Muscle layer of duodenum (tissue), 2 donors: ENCODE data around the gene DMRTC2.
A peak's percentile ranks its signal among the peaks of the same experiment; 100 is the strongest.

Experiments used
- H3K27ac ChIP-seq: one replicate; pipeline ENCODE4 v1.7.0; 2013; ENCODE audit warnings: mild to moderate bottlenecking, low read length
- H3K27me3 ChIP-seq: one replicate; pipeline ENCODE4 v1.7.0; 2013; ENCODE audit warnings: low read depth, mild to moderate bottlenecking, control low read depth, low read length
- H3K36me3 ChIP-seq, 2 donors: one replicate each; pipeline ENCODE4 v1.7.0; 2013; ENCODE audit warnings: low read length in 2 of 2, control low read depth in 1 of 2, mild to moderate bottlenecking in 1 of 2; ENCODE audit not compliant: insufficient read depth in 2 of 2, control insufficient read depth in 1 of 2
- H3K4me1 ChIP-seq, 2 donors: one replicate each; pipeline ENCODE4 v1.7.0; 2013; ENCODE audit warnings: low read length in 2 of 2, mild to moderate bottlenecking in 2 of 2, control low read depth in 1 of 2, moderate library complexity in 1 of 2; ENCODE audit not compliant: insufficient read depth in 2 of 2, control insufficient read depth in 1 of 2
- H3K4me3 ChIP-seq, 2 donors: one replicate each; pipeline ENCODE4 v1.7.0; 2013; ENCODE audit warnings: low read length in 2 of 2, low read depth in 1 of 2, mild to moderate bottlenecking in 1 of 2
- H3K9me3 ChIP-seq, 2 donors: one replicate each; pipeline ENCODE4 v1.7.0; 2013; ENCODE audit warnings: low read length in 2 of 2, control low read depth in 1 of 2, mild to moderate bottlenecking in 1 of 2; ENCODE audit not compliant: control insufficient read depth in 1 of 2
- donor health status: healthy.

The DMRTC2 gene

DNA sequence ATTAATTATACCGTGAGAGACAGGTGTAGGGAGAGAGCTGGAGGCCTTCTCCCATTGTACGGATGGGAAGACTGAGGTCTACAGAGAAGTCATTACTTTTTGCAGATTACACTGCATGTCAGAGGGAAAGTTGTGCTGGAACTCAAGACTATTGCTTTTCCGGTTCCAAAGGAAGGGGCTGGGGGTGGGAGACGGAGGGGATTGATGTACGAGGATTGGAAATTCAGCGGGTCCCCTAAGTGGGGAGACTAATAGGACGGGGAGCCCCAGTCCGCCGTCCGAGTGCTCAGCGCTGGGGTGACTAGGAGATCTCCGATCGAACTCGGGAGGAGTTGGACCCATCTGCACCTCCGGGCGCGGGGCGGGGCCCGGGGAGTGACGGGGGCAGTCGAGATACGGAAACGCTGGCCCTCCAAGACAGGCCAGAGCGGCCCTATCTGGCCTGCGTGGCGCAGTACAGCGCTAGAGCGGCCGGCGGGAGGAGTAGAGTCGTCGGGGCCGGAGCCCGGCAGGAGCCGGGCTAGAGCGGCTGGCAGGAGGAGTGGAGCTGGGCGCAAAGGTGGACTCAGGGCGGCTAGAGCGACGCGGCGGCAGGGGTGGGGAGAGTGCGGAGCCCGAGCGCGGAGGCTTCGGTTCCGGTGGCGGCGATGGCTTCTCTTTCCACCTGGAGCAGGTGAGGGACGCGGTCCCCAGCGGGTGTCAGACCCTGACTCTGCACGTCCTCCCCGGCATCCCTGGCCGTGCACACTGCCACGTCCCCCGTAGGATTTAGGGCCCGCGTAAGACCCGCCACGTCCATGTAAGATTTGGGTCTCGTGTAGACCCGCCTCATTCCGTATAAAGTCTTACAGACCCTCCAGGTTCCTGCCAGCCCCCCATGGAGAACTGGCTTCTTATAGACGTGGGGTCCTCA lies 39.2 kb downstream of the DMRTC2 start:
- H3K27me3 ChIP-seq: no peaks in the 10 kb centered on the region
- peak overlapping the region; percentile 96 to 99 for H3K4me3 ChIP-seq
- H3K27ac ChIP-seq: peak overlapping the region; percentile 77
- H3K4me1 ChIP-seq: peaks cover 7 to 28% of the 10 kb centered on the region in 2 donors
- H3K36me3 ChIP-seq: peaks cover under 1 to 15% of the 10 kb centered on the region in 2 donors
- no peaks in the 10 kb centered on the region for H3K9me3 ChIP-seq

DNA sequence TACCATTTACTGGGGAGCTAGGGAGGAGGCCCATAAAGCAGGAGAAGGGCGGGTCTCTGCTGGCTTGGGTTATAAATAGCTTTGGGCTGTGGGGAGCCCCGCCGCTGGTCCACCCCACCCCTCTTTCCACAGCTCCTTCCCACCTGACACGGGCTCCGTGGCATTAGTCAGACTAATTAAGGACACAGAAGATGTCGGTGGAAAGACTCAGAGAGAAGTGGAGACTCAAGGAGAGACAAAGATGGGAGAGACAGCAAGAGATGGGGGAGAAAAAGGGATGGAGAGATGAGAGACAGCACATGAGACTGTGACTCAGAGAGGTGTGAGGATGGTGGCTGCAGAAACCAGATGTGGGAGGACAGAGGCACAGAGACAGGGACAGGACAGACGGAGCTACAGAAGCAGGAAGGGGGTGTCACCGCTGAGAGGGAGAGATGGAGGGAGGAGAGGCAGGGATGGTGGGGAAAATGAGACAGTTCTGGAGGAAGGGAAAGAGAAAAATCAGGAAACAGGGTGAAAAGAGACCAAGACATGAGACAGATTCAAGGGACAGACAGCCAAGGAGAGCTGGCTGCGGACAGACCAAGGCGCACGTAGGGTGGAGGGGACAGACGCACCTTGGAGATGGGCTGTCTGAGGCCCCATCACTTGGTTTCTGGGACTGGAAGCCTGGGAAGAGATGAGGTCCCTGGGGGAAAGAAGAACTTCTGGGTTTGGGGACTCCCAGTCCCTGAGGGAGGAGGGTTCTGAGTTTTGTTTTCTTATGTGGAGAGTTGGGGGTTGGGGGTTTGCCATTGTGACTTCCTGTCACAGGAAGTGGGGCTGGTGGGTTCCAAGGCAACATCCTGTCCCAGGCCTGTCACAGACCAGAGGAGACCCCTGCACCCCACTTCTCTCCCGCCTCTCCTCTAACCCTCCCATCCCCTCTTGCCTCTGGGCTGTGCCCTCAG lies 42.2 kb downstream of the DMRTC2 start:
- H3K4me3 ChIP-seq: no peak overlapping the region
- H3K9me3 ChIP-seq: no peaks in the 10 kb centered on the region
- H3K36me3 ChIP-seq: peaks cover 7 to 32% of the 10 kb centered on the region in 2 donors
- peaks cover 7 to 28% of the 10 kb centered on the region in 2 donors for H3K4me1 ChIP-seq
- H3K27ac ChIP-seq: no peak overlapping the region
- H3K27me3 ChIP-seq: no peaks in the 10 kb centered on the region

DNA sequence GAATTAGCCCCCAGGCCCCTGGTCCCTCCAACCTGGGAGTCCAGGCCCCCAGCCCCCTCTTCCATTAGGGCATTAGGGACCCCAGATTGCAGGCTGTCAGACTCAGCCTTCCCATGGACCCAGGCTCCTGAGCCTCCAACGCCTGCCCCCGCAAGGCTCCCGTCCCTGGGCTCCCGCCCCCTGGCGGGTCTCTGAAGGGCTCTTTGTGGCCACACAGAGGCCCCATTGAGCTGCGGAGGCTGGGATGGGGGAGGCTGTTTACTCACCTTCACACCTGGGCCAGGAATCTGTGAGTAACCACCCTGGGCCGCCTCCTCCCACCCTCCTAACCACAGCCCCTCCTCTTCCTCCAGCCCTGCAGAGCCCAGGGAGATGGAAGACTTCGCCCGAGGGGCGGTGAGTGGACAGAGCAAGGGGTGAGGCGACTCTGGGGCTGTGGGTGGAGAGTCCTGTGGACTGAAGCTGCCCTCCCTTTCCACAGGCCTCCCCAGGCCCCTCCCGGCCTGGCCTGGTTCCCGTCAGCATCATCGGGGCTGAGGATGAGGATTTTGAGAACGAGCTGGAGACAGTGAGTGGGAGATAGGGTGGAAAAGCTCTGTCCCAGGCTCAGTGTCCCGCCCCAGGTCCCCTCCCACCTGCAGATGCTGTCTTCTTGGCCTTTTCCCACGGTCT lies 43.0 kb downstream of the DMRTC2 start:
- H3K4me3 ChIP-seq: no peak overlapping the region
- peaks cover 7 to 28% of the 10 kb centered on the region in 2 donors for H3K4me1 ChIP-seq
- H3K36me3 ChIP-seq: peaks cover 13 to 40% of the 10 kb centered on the region in 2 donors
- H3K9me3 ChIP-seq: no peaks in the 10 kb centered on the region
- H3K27ac ChIP-seq: no peak overlapping the region
- no peaks in the 10 kb centered on the region for H3K27me3 ChIP-seq

DNA sequence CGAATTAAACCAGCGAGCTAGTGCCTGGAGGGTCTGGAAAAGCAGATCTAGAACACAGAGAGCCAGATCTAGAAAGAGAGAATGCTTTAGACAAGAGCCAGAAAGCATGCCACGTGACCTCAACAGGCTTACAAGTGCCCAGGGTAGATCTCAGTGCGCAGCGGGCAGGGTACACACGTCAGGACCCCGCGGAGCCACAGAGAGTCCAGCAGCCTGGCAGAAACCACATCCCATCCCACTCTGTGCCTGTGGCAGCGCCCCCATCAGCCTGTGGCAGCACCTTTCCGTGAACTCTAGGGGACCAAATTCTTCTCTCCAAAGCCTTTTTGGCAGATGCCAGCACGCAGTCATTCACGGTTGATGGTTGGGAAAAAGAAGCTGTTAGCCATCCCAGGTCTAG lies 44.1 kb downstream of the DMRTC2 start:
- Histone ChIP-seq H3K27me3 (no peaks in the 10 kb centered on the region), H3K27ac (no peak overlapping the region), H3K9me3 (no peaks in the 10 kb centered on the region), H3K36me3 (peaks cover 15 to 43% of the 10 kb centered on the region in 2 donors), H3K4me1 (peaks cover 7 to 21% of the 10 kb centered on the region in 2 donors), H3K4me3 (no peak overlapping the region)

DNA sequence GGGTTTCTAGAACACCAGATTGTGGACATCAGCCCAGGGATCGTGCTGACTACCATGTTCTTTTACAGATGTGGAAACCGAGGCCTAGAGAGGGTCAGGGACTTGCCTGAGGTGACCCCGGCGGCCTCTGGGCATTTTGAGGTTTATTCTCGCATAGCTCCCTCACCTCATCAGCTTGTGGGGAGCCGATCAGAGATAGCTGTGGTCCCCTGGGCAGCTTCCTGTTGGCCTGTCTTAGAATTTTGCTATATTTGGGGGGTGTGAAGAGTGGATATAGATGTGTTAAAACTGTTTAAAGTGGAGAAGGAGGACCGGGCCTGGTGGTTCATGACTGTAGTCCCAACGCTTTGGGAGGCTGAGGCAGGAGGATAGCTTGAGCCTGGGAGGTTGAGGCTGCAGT lies 45.1 kb downstream of the DMRTC2 start:
- Histone ChIP-seq H3K4me1 (peaks cover 3 to 16% of the 10 kb centered on the region in 2 donors), H3K27ac (no peak overlapping the region), H3K27me3 (no peaks in the 10 kb centered on the region), H3K4me3 (no peak overlapping the region), H3K9me3 (no peaks in the 10 kb centered on the region), H3K36me3 (peaks cover 24 to 53% of the 10 kb centered on the region in 2 donors)

DNA sequence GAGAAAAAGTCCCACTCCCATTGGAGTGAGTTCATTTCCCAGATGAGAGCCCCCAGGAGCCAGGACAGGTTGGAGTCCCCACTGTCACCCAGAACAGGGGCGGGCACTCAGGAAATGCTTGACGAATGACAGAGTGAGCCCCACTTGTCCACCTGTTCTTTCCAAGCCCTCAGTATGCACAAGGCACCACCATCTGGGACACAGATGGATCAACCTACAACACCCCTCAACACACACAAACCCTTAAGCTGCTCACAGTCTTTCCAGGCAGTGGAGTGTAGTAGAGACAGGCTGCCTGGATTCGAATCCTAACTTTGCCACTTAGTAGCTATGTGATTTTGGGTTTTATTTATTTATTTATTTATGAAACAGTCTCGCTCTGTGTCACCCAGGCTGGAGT lies 46.1 kb downstream of the DMRTC2 start:
- no peaks in the 10 kb centered on the region for H3K9me3 ChIP-seq

DNA sequence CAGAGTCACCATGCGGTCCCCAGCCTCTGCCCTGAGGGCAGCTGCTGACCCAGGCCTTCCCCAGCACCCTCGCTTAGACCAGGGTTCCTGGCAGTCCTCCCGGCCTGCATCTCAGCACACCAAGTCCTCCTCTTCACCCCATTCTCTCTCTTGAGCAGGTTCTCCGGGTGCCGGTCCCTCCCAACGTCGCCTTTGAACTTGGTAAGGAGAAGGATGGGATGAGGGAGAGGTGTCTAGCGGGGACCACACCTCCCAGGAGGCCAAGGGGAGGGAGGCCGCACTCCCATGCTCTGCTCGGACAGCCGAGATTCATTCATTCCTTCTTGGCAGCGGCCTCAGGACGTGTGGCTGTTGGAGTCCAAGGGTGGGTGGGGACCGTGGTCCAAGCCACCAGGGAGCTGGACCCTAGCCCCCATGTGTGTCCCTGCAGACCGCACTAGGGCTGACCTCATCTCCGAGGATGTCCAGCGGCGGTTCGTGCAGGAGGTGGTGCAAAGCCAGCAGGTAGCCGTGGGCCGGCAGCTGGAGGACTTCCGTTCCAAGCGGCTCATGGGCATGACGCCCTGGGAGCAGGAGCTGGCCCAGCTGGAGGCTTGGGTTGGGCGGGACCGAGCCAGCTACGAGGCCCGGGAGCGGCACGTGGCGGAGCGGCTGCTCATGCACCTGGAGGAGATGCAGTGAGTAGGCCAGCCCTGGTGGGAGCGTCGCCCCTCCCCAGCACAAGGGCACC lies 47.5 kb downstream of the DMRTC2 start:
- Histone ChIP-seq H3K9me3 (no peaks in the 10 kb centered on the region), H3K4me1 (no peaks in the 10 kb centered on the region), H3K36me3 (peaks cover 32 to 66% of the 10 kb centered on the region in 2 donors), H3K4me3 (no peak overlapping the region), H3K27me3 (no peaks in the 10 kb centered on the region), H3K27ac (no peak overlapping the region)

More for the DNA sequence above, 46.1 kb downstream of the DMRTC2 start:
- H3K4me3 ChIP-seq: no peak overlapping the region
- H3K27ac ChIP-seq: no peak overlapping the region
- H3K27me3 ChIP-seq: no peaks in the 10 kb centered on the region
- peaks cover 31 to 63% of the 10 kb centered on the region in 2 donors for H3K36me3 ChIP-seq
- H3K4me1 ChIP-seq: peaks cover 0 to 13% of the 10 kb centered on the region in 2 donors

DNA sequence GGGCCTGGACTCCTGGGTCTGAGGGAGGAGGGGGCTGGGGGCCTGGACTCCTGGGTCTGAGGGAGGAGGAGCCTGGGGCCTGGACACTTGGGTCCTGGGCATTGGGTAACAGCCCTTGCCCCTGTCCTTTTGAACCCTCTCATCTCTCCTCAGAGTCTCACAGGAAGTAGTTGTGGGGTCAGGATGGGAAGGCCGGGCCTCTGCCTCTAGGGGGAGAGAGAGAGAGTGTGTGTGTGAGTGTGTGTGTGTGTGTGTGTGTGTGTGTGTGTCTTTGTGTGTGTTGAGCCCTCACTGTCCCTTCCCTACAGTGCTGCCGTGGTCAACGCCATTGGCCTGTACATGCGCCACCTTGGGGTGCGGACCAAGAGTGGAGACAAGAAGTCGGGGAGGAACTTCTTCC lies 49.1 kb downstream of the DMRTC2 start:
- H3K9me3 ChIP-seq: no peaks in the 10 kb centered on the region
- no peak overlapping the region for H3K4me3 ChIP-seq
- H3K27ac ChIP-seq: no peak overlapping the region
- no peaks in the 10 kb centered on the region for H3K27me3 ChIP-seq
- no peaks in the 10 kb centered on the region for H3K4me1 ChIP-seq
- peaks cover 38 to 74% of the 10 kb centered on the region in 2 donors for H3K36me3 ChIP-seq

DNA sequence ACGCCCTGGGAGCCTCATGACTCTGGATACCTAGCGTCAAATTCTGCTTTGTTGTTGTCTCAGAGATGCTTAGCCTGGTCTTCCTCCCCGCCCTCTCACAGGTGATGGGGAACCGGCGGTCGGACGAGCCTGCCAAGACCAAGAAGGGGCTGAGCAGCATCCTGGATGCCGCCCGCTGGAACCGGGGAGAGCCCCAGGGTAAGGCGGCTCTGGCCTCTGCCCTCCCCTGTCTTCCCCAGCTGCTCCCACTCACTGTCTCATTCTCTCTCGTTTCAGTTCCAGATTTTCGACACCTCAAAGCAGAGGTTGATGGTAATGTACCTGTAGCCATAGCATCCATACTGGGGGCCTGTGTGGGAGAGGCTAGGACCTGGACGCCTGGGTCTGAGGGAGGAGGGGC lies 49.5 kb downstream of the DMRTC2 start:
- no peaks in the 10 kb centered on the region for H3K27me3 ChIP-seq
- peaks cover 39 to 74% of the 10 kb centered on the region in 2 donors for H3K36me3 ChIP-seq
- H3K9me3 ChIP-seq: no peaks in the 10 kb centered on the region
- no peak overlapping the region for H3K4me3 ChIP-seq
- no peak overlapping the region for H3K27ac ChIP-seq
- H3K4me1 ChIP-seq: no peaks in the 10 kb centered on the region

DNA sequence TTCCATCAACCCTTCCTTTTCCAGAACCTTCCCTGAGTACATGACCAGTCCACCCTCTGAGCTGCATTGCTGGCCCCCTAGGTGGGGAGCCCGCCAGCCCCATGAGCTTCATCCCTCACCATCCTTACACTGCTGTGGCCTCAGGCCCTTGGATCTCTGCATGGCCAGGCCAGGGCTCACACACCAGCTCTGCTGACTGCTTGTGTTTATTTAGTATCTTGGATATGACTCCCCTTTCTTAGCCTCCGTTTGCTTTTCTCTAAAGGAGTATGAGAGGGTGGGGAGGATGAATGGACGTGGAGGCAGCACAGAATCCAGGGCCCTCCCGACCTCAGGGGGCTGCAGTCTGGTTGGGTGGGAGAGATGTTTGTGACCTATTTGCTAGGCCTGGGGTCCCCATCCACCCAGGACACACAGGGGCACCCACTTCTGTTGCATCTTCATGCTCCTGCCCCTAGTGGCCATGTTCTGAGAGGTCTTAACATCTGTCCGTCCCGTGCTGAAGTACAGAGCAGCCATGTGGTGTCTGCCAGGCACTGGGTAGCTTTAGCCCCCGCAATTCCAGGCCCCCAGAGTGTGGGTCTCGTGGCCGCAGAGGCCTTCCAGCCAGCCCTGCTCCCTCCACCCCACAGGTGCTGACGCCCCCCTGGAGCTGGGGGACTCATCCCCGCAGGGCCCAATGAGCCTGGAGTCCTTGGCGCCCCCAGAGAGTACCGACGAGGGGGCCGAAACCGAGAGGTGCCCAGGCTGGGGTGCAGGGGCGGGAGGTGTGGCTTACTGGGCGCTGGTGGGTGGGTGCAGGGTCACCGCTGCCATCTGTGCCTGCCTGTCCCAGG lies 51.1 kb downstream of the DMRTC2 start:
- H3K36me3 ChIP-seq: peaks cover 47 to 79% of the 10 kb centered on the region in 2 donors
- no peaks in the 10 kb centered on the region for H3K27me3 ChIP-seq
- H3K27ac ChIP-seq: no peak overlapping the region
- no peaks in the 10 kb centered on the region for H3K9me3 ChIP-seq
- H3K4me3 ChIP-seq: no peak overlapping the region
- no peaks in the 10 kb centered on the region for H3K4me1 ChIP-seq
